ENCODE measurements around the gene PEDS1.
A peak's percentile ranks its signal among the peaks of the same experiment; 100 is the strongest.
"Not testable (repeated sequence)": the region's sequence is repeated elsewhere in the genome, so short reads cannot be mapped to it uniquely, and the experiment has no call there.

Gene PEDS1

DNA sequence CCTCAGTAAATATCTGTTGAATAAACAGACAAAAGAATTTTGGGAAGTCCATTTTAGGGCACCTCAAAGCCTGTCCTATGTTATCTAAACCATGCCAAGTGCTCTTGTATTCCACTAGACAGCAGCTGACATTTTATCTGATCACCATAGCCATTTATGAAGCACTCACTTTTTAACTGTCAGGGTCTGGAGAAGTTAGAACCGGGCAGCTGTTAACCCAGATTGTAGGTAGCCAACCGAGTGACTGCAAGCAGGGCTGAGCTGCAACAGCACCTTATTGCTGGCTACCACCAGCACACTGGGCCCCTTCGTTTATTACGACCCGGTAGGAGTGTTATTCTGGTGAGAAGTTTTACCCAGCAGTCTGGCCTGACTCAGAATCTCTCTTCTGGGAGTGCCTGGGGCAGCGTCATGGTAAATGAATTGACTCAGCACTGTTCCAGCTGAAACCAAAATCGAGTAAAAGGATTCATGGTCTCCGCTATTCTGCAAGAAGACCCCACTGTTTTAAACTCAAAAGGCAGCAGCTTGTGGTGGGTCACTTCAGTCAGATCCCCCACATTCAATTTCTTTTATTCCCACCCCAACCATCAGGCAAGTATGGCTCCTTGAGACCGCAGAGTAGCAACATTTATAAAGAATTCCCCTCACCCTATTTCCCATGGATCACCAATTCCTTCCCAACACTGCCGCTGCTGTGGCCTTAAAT is 42.2 kb downstream of the PEDS1 start:
- peak; percentile 58 for DNase-seq

DNA sequence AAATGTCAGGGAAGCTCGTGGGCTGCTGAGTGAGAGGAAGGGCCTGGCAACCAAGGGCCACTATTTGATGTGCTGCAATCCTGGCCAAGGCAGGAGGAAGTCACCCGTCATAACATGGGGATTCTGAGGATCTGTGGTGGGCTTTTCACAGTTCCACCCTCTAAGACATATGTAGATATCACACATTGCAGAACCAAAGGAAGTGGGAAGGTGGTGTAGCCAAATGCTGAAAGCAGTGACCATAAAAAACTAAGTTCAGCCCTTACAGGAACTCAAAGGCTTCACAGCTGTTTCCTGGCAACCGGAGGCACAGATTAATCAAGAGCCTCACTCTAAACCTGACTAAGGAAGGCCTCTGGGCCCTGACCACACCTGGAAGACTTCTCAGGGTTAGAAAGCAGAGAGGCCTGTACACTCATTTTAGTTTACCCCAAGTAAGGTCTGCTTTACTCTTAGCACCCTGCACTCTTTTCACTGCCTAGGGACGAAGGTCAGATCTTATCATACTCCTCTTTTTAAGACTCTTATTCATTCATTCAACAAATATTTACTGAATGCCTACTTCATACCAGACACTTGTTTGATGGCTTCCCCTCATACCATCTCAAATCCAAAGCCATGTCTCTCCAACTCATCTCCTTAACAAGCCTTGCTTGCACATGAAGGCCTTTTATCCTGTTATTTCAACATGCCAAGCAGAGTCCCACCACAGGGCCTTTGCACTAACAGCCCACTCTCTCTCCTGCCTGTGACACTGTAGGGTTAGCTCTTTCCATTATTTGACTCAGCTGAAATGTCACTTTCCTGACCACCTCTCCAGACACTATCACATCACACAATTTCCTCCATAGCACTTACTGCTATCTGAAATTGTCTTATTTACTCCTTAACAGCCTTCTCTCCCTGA is 43.1 kb downstream of the PEDS1 start:
- DNase-seq, result no peak

DNA sequence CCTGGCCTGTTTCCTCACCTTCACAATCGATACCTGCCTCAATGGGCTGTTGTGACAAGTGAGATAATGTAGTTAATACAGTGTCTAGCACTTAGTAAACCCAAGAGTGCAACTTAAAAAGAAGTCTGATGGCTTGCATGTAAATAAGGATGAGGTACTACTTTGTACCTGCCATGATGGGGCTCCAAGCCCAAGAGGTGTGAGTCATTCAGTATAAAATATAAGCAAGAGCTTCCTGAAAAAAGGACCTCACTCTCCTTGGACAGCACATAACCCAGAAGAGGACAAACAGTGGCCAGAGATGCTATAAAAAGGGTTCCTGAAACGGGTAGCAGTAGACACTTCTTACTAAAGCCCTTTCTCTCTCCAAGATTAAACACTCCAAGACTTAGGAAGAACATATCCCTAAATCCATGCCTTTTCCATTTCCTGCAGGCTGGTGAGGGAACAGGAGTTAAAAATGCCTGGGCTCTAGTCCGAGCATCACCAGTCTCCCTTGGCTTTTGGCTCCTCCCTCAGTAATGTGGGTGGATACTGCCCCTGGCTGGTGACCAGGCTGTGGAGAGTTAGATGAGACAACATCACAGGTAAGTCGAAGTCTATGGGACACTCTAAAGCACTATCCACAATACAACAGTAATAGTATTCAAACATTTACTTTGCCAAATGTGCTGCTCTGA is 44.8 kb downstream of the PEDS1 start:
- DNase-seq, result no peak

DNA sequence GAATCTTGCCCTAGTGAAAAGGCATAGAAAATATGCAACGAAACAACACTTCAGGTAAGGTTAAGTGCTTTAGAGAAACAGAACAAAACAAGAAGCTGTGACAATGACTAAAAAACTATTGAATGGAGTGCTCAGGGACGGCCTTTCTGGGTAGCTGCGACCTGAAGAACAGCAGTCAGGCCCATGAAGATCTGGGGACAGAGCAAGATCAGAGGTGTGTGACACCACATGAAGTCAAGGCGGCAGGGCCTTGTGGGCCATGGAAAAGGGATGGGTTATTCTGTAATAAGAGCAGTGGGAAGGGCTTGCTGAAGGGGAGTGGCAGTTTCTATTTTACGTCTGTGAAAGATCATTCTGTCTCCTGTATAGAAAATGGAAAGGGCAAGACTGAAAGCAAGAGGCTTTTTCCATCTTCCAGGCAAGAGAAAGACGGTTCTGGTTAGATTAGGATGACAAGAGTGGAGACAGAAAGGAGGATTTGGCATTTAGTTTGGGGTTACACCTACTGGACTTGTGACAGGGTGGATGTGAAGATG is 45.7 kb downstream of the PEDS1 start:
- no peak for DNase-seq

DNA sequence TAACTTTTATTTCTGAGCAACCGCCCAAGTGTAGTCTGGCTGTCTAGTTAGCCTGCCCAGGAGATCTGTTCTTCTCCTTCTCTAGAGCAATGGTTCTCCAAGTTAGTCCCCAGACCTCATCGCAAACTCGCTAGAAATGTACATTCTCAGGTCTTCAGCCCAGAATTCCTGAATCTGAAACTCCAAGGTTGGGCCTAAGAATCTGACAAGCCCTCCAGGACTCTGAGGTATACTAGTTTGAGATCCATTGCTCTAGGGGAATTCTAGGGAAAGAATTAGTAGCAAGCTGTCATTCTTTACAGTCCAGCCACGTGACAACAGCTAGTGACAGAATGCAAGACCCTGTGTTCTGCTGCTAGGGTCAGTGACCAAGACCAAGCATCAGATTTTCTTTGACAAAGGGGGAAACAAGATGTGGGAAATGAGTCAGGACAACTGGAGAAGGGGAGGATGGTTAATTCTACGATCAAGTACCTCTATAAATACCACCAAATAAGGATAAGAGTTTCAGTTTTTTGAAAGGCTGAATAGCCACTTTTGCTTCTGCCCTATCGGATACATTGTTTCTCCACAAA is 46.4 kb downstream of the PEDS1 start:
- no peak for DNase-seq

DNA sequence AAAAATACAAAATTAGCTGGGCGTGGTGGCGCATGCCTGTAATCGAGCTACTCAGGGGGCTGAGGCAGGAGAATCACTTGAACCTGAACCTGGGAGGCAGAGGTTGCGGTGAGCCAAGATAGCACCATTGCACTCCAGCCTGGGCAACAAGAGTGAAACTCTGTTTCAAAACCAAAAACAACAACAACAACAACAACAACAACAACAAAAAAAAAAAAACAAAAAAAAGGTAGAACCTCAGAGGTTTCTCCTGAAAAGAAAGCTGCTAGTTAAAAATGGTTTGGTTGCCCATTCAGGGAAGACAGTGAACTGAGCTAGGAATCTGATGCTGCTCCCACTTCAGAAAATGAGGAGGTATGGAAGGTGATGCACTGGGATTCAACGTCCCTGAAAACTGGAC is 46.9 kb downstream of the PEDS1 start:
- DNase-seq, result not testable (repeated sequence)

All from amniotic stem cell (primary cell).